GM12878 (cell line): ENCODE results near the gene BRICD5. TPM values are rescaled to one million over a fixed set of nuclear protein-coding genes. Genes with fewer than 3 reads are reported as not detected.

Experiments
- BCLAF1 ChIP-seq: fragments of 450-650 bp; IDR thresholded peaks from 2 replicates; pipeline ENCODE4 v1.6.1; 2017; ENCODE audit warnings: antibody characterized with exemption, mild to moderate bottlenecking, moderate library complexity
- BHLHE40 ChIP-seq, 2 experiments: fragments of 450-650 bp in 1 of 2; IDR thresholded peaks; 2 replicates each; pipeline ENCODE4 v1.6.1; 2011 to 2017; ENCODE audit warnings: low read depth in 2 of 2, borderline replicate concordance in 1 of 2, improper control_type of control experiment in 1 of 2, low read length in 1 of 2, mild to moderate bottlenecking in 1 of 2
- CHD2 ChIP-seq: IDR thresholded peaks from 2 replicates; pipeline ENCODE4 v1.6.1; 2011; ENCODE audit warnings: low read depth, low read length, improper control_type of control experiment, borderline replicate concordance
- CHD4 ChIP-seq: fragments of 200-600 bp; sonication (generic); IDR thresholded peaks from 2 replicates; pipeline ENCODE4 v1.6.1; 2016; ENCODE audit warnings: mild to moderate bottlenecking
- HCFC1 ChIP-seq: fragments of 150-350 bp; IDR thresholded peaks from 2 replicates; pipeline ENCODE4 v1.6.1; 2014; ENCODE audit warnings: low read length
- PAX8 ChIP-seq: fragments of 450-650 bp; IDR thresholded peaks from 2 replicates; pipeline ENCODE4 v1.6.1; 2017; ENCODE audit warnings: mild to moderate bottlenecking, moderate library complexity
- PML ChIP-seq: IDR thresholded peaks from 2 replicates; pipeline ENCODE4 v1.6.1; 2012; ENCODE audit warnings: low read length, inconsistent platforms
- SMC3 ChIP-seq: IDR thresholded peaks from 2 replicates; pipeline ENCODE4 v1.6.1; 2011; ENCODE audit warnings: low read length, improper control_type of control experiment, borderline replicate concordance
- polyA plus RNA-seq, 11 experiments: library from polyadenylated mRNA; depleted of rRNA in 4 of 11; unstranded in 6 of 11; stranded (reverse) in 5 of 11; fragments of >200 nt; fragmentation: Nextera tagmentation in 4 of 11; fragmentation: Illumina TruSeq in 1 of 11; extraction: Ambion mirVana in 4 of 11; extraction: Trizol in 1 of 11; gene quantifications; 1 replicate in 1 of 11; 2 replicates in 10 of 11; pipeline versions ENCODE4 v1.2.1 to v1.2.3, GENCODE V29; 2011 to 2016; ENCODE audit warnings: inconsistent platforms in 2 of 11, missing spikeins in 2 of 11, low read depth in 1 of 11
- total RNA-seq, 4 experiments: library from RNA; depleted of rRNA in 3 of 4; stranded (reverse); fragments of >200 nt in 3 of 4; fragmentation: Illumina TruSeq in 1 of 4; extraction: Trizol in 1 of 4; gene quantifications; 2 replicates each; pipeline versions ENCODE4 v1.2.1 to v1.2.3, GENCODE V29; 2013 to 2021
- TF ChIP-seq, protein P1 (sequence below), 3 experiments: IDR thresholded peaks in 2 of 3; conservative IDR thresholded peaks in 1 of 3; 2 replicates each; pipeline ENCODE4 v1.5.1; 2011; ENCODE audit warnings: low read depth in 3 of 3, low read length in 3 of 3, mild to moderate bottlenecking in 3 of 3, control low read depth in 2 of 3, moderate library complexity in 2 of 3, inconsistent platforms in 1 of 3, mixed read lengths in 1 of 3; ENCODE audit not compliant: control insufficient read depth in 2 of 3, insufficient read depth in 1 of 3; ENCODE audit errors: extremely low read depth in 1 of 3
- TF ChIP-seq, protein P2 (sequence below): fragments of 450-650 bp; IDR thresholded peaks from 2 replicates; pipeline ENCODE4 v1.6.1; 2018; ENCODE audit warnings: borderline replicate concordance, mild to moderate bottlenecking; ENCODE audit not compliant: partially characterized antibody

BRICD5 gene
- total and polyA plus RNA-seq, 10 of the 15 experiments (the other 5 are each of a cell fraction or from before 2014, with no cell fraction given): 0.58 to 11.6 (median 1.5) TPM; not detected in 1

DNA sequence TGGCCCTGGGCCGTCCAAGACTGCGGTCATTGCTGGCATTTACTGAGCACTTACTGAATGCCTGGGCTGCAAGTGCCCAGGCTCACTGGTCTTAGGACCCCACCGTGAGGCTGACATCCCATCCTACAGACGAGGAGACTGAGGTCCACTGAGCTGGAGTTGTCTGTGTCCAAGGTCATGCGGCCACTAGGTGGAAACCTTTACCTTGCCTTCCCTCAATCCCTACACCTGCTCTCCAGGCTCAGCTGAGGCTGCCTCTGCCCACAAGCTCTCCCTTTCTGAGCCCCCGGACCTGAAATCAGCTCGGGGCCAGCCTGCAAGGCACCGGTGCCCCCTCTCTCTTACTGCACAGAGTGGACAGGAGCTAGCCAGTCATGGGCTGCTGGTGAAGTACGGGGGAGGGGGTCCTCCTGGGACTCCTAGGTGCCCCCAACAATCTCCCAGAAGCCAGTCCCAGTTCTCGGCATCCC lies 15.8 kb downstream of the BRICD5 start (continued):
- no peak for TF ChIP-seq BCLAF1
- TF ChIP-seq, protein P1, sequence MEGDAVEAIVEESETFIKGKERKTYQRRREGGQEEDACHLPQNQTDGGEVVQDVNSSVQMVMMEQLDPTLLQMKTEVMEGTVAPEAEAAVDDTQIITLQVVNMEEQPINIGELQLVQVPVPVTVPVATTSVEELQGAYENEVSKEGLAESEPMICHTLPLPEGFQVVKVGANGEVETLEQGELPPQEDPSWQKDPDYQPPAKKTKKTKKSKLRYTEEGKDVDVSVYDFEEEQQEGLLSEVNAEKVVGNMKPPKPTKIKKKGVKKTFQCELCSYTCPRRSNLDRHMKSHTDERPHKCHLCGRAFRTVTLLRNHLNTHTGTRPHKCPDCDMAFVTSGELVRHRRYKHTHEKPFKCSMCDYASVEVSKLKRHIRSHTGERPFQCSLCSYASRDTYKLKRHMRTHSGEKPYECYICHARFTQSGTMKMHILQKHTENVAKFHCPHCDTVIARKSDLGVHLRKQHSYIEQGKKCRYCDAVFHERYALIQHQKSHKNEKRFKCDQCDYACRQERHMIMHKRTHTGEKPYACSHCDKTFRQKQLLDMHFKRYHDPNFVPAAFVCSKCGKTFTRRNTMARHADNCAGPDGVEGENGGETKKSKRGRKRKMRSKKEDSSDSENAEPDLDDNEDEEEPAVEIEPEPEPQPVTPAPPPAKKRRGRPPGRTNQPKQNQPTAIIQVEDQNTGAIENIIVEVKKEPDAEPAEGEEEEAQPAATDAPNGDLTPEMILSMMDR (IDR thresholded peaks at IDR 0.05 in 2 of 3, conservative IDR thresholded peaks at IDR 0.05 in 1 of 3; ENCODE audit: control insufficient read depth in 2 of 3, extremely low read depth in 1 of 3, insufficient read depth in 1 of 3, low read depth in 3 of 3, low read length in 3 of 3): peak; percentile 43 to 65 (median 48)
- no peak for TF ChIP-seq CHD4
- no peak for TF ChIP-seq PAX8
- TF ChIP-seq, protein P2, sequence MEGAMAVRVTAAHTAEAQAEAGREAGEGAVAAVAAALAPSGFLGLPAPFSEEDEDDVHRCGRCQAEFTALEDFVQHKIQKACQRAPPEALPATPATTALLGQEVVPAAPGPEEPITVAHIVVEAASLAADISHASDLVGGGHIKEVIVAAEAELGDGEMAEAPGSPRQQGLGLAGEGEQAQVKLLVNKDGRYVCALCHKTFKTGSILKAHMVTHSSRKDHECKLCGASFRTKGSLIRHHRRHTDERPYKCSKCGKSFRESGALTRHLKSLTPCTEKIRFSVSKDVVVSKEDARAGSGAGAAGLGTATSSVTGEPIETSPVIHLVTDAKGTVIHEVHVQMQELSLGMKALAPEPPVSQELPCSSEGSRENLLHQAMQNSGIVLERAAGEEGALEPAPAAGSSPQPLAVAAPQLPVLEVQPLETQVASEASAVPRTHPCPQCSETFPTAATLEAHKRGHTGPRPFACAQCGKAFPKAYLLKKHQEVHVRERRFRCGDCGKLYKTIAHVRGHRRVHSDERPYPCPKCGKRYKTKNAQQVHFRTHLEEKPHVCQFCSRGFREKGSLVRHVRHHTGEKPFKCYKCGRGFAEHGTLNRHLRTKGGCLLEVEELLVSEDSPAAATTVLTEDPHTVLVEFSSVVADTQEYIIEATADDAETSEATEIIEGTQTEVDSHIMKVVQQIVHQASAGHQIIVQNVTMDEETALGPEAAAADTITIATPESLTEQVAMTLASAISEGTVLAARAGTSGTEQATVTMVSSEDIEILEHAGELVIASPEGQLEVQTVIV: no peak
- TF ChIP-seq HCFC1: no peak
- no peak for TF ChIP-seq CHD2
- no peak for TF ChIP-seq BHLHE40 (IDR thresholded peaks at IDR 0.05; ENCODE audit: borderline replicate concordance in 1 of 2, low read depth in 2 of 2, low read length in 1 of 2)
- TF ChIP-seq SMC3: peak; percentile 40; the same call in 1 of the 2 replicates
- TF ChIP-seq PML: no peak
